Measurements from ENCODE around the gene ASCC1. TPM values are rescaled to one million over a fixed set of nuclear protein-coding genes. Genes with fewer than 3 reads are reported as not detected.

Gene ASCC1
- total RNA-seq, 1 experiment from 2014 or later, result 15.7 TPM

- no peak for TF ChIP-seq EZH2 (IDR thresholded peaks at IDR 0.05; ENCODE audit: low read length, unreplicated experiment)
- no peak for TF ChIP-seq CTCF (conservative IDR thresholded peaks at IDR 0.05; ENCODE audit: low read depth, low read length)
- no peak for TF ChIP-seq EZH2phosphoT487 (IDR thresholded peaks at IDR 0.05; ENCODE audit: borderline replicate concordance, low read length)
- Histone ChIP-seq H3F3A (ENCODE audit: low read length, unreplicated experiment) (no peaks in the 10 kb centered on the region), H3K79me2 (ENCODE audit: low read length) (no peaks in the 10 kb centered on the region), H3K9ac (ENCODE audit: low read length) (no peak overlapping the region), H3K4me1 (ENCODE audit: insufficient read depth, low read length) (peaks cover 8% of the 10 kb centered on the region), H3K9me2 (replicated peaks; ENCODE audit: low read length) (no peaks in the 10 kb centered on the region), H3K4me3 (ENCODE audit: low read length) (no peak overlapping the region), H4K20me1 (ENCODE audit: low read length) (no peaks in the 10 kb centered on the region), H3K27ac (ENCODE audit: low read length) (no peak overlapping the region), H3K36me3 (ENCODE audit: low read depth, low read length) (no peaks in the 10 kb centered on the region), H3K4me2 (ENCODE audit: low read length) (no peak overlapping the region), H3K9me3 (ENCODE audit: low read length) (no peaks in the 10 kb centered on the region), H2AFZ (ENCODE audit: low read length) (peak overlapping the region; percentile 40; the same call in 1 of the 2 replicates), H3K27me3 (ENCODE audit: low read length) (no peaks in the 10 kb centered on the region)
- ChIA-PET POLR2A (ENCODE audit: unreplicated experiment) (interaction anchor here (0.6 kb wide), 1 partner anchor 70 kb away, joined by 3 read pairs; no protein-coding TSS in a partner anchor), CTCF (no interaction called here)
- intact Hi-C loops (cut with micrococcal nuclease), result no loop called here
- ATAC-seq, result peak; percentile 94
- DNase-seq, result peak; percentile 58
- no TSS peak for BruUV-seq (replicated peaks)
These were observed 152.2 kb downstream of the ASCC1 start for GRCh38 chr10:72063703-72064391.

- BruUV-seq (replicated peaks), result no TSS peak
- Histone ChIP-seq H3K36me3 (ENCODE audit: low read depth, low read length) (no peaks in the 10 kb centered on the region), H3K27ac (ENCODE audit: low read length) (no peak overlapping the region), H3K9me2 (replicated peaks; ENCODE audit: low read length) (no peaks in the 10 kb centered on the region), H3K9me3 (ENCODE audit: low read length) (no peaks in the 10 kb centered on the region), H3F3A (ENCODE audit: low read length, unreplicated experiment) (no peaks in the 10 kb centered on the region), H3K4me3 (ENCODE audit: low read length) (no peak overlapping the region), H4K20me1 (ENCODE audit: low read length) (no peaks in the 10 kb centered on the region), H3K79me2 (ENCODE audit: low read length) (no peaks in the 10 kb centered on the region), H3K4me1 (ENCODE audit: insufficient read depth, low read length) (peaks cover 8% of the 10 kb centered on the region), H3K27me3 (ENCODE audit: low read length) (no peaks in the 10 kb centered on the region), H2AFZ (ENCODE audit: low read length) (peak overlapping the region; percentile 40; the same call in 1 of the 2 replicates), H3K4me2 (ENCODE audit: low read length) (no peak overlapping the region), H3K9ac (ENCODE audit: low read length) (no peak overlapping the region)
- ChIA-PET CTCF (no interaction called here), POLR2A (ENCODE audit: unreplicated experiment) (interaction anchor here (0.6 kb wide), 1 partner anchor 71 kb away, joined by 3 read pairs; no protein-coding TSS in a partner anchor)
- DNase-seq (no peak), ATAC-seq (no peak)
- TF ChIP-seq CTCF (conservative IDR thresholded peaks at IDR 0.05; ENCODE audit: low read depth, low read length), result no peak
- intact Hi-C loops (cut with micrococcal nuclease), result no loop called here
These were observed 153.0 kb downstream of the ASCC1 start for GRCh38 chr10:72062832-72063702.

GRCh38 chr10:72062382-72062781 lies 153.7 kb downstream of the ASCC1 start:
- no peaks in the 10 kb centered on the region for H3K79me2 ChIP-seq (ENCODE audit: low read length)
- TF ChIP-seq EZH2 (IDR thresholded peaks at IDR 0.05; ENCODE audit: low read length, unreplicated experiment), result no peak
- no peak for TF ChIP-seq CTCF (conservative IDR thresholded peaks at IDR 0.05; ENCODE audit: low read depth, low read length)
- TF ChIP-seq EZH2phosphoT487 (IDR thresholded peaks at IDR 0.05; ENCODE audit: borderline replicate concordance, low read length), result no peak
- H4K20me1 ChIP-seq (ENCODE audit: low read length), result no peaks in the 10 kb centered on the region
- H3K27ac ChIP-seq (ENCODE audit: low read length), result no peak overlapping the region
- no TSS peak for BruUV-seq (replicated peaks)
- H3K4me2 ChIP-seq (ENCODE audit: low read length), result no peak overlapping the region
- H3K36me3 ChIP-seq (ENCODE audit: low read depth, low read length), result no peaks in the 10 kb centered on the region
- H3K9me2 ChIP-seq (replicated peaks; ENCODE audit: low read length), result no peaks in the 10 kb centered on the region
- intact Hi-C loops (cut with micrococcal nuclease), result no loop called here
- H2AFZ ChIP-seq (ENCODE audit: low read length), result no peak overlapping the region
- no peaks in the 10 kb centered on the region for H3K9me3 ChIP-seq (ENCODE audit: low read length)
- POLR2A ChIA-PET (ENCODE audit: unreplicated experiment), result no interaction called here
- no peak overlapping the region for H3K4me3 ChIP-seq (ENCODE audit: low read length)
- no peak for DNase-seq
- peaks cover 8% of the 10 kb centered on the region for H3K4me1 ChIP-seq (ENCODE audit: insufficient read depth, low read length)
- no peak for ATAC-seq
- H3F3A ChIP-seq (ENCODE audit: low read length, unreplicated experiment), result no peaks in the 10 kb centered on the region
- CTCF ChIA-PET, result no interaction called here
- H3K9ac ChIP-seq (ENCODE audit: low read length), result no peak overlapping the region
- no peaks in the 10 kb centered on the region for H3K27me3 ChIP-seq (ENCODE audit: low read length)

Measured in PC-3 (cell line).